Activated CD4-positive, CD25-positive, alpha-beta regulatory T cell (primary cell): ENCODE data around the gene THSD7A.

ENCODE experiments used
- DNase-seq, 4 experiments: peaks; one replicate each; lab custom pipeline; 2025; lab: John Stamatoyannopoulos, UW

Gene THSD7A

DNA sequence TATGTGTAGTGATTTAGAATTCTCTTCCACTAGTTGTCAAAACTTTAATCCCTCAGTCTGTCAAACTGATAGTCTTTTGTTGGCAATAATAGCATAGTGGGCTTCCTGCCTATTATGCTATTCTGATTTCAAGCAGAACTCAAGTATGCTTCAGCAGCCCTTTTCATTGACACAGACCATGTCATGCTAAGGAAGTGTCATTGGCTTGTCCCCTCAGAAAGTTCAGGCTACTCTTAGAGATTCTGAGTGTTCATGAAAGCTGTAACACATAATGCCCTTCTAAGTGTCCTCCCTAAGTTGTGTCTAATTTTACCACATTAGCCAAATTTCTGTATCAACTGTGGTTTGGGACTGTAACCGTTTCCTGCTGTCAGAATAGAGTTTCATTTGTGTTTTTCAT lies 198.7 kb downstream of the THSD7A start:
- no peak for DNase-seq

DNA sequence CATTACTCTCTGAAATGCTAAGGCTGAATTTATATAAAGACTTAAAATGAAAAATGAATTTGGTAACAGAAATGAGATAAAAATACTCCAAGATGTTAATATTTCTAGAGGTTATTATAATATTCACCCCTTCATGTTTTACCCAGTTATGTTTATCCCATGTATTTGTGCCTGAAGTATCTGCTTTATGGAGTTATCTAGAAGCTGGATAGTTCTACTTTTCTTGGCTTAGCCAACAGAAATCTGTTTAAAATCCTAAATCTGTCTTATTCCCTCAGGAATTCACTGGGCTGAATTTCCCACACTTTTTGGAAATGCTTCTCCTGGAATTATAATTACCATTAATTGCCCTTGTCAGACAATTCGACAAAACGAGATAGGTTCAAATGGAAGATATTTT lies 201.6 kb downstream of the THSD7A start:
- no peak for DNase-seq

DNA sequence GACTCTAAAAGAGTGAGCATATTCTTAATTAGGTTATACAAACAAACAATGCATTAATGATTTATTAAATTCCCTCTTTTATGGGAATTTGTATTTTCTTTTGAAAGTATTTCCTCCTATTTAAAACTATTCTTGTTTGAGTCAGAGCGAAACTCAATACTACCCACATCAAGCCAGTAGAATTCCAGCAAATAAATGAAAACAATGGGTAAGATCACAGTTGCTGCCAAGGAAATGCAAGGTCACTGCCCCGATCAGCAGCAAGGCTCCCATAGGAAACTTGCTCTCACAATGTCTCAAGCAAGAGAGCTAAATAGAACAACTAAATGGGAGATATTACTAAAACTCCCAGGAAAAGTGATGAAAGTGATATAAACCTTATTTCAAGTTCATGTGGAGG lies 206.3 kb downstream of the THSD7A start:
- no peak for DNase-seq

DNA sequence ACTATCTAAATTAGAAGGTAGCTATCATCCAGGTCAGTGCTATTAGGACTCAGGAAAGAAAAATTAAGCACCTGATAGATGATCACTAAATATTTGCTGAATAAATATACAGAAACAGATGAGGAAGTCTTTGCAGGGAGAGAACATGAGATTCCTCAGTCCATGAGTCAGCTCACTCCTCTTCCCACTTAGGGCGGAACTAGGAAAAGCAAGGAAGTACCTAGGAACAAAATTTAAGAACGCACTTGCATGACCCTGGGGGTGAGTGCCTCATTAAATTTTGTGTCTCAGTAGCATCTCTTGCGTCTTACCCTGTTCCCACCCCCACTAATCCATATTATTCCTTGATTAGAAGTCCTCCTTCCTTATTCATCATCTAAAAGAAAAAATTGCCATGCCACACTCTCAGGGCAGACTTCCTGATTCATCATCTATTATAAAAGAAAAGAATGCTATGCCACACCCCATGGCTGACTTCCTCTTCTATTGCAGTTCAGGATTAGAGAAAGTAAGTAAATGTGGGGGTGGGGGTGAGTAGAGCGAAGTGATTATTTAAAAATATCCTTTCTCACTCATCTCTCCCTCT lies 208.8 kb downstream of the THSD7A start:
- DNase-seq, result no peak

DNA sequence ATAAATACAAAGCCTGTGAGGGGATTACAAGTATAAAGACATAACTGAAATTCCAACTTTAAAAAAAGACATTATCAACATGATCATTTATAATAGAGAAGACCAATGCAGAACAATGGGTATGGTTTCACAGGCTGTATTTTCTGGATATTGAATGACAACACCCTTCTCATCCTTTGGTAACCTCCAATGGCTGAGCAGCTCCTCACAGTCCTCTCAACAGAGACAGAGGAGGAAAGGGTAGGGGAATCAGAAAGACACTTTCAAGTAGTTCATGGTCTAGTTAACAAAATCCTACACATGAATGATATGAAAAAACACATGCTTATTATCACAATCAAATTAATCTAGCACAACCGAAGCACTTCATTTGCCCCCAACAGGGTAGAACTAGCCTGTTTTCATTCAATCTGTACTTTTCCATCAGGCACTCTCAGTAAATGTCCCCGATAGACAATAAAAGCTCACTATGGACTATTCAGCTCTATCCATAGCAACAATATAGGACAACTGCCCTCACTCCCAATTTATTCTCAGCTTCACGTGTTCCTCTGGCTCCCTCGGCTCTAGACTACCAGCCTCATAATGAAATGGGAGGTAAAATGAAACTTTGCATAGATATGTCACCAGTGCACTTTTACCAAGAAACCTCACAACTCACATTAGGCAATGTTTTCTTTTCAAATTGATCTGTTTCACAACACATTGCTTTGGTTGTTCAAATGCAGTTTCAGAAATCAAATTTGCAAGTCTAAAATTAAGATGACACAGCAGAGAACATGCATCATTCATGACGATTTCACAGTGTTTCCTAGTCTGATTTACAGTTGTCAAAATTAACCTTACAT lies 211.4 kb downstream of the THSD7A start:
- DNase-seq, result no peak

DNA sequence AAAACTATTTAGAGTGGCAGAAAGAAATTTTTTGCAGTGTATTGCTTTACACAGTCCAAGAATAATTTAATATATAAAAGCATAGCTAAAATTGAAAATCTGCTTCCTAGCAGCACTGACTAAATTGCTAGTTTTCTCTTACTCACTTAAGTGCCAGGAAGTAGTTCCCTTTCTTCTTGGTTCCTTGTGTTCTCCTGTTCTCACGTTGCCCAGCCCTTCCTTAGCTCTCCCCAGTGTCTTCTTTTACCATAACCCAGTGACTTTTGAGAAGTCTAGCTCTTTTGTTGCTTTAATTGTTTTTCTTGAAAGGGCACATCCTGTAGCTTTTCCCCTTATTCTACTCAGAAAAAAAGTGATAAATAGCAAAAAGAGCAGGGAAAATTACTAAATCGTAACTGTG lies 215.5 kb downstream of the THSD7A start:
- no peak for DNase-seq

DNA sequence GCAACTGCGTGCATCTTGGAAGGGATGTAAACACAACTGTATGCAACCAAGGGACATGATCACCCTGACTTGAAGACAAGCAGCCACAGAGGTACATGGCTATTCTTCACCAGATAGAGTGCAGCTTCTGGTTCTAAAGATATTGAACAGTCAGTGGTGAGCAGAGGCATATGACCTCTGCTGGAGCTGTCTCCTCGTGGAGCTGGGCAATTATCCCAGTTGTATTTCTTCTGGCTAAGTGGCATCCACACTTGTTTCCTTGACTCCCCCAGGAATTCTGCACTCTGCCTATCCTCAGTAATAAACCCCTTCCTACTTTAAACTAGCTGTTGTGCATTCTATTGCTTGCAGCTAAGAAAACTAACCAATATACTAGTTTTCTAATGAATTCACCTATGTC lies 216.8 kb downstream of the THSD7A start:
- DNase-seq, result no peak

DNA sequence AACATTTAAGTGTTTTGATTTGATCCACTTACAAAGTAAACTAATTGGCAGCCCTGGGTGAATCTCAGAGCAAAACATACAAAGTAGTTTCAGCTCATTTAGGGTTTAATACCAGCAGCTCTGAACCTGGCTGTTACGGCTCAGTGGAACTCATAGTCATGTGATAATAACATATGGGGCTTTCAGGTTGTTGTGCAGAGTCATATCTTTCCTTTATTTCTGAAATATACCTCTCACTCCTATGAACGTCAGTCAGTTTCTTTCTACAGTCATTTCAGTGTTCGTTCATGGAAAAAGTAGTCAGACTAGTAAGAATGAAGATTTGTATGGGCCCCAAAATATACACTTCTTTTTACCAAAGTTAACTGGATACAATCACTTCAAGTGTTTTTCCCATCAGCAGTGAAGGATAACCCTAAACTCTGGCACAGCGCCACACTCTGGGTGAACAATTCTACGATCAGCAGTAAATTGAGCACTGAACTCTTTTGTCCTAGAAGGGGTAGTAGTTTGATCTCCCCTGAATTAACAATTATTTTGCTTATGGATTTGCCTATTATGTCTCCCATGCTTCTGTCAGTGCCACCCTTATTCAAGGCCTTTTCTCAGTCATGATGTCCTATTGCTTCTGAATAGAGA lies 218.6 kb downstream of the THSD7A start:
- DNase-seq, result no peak

DNA sequence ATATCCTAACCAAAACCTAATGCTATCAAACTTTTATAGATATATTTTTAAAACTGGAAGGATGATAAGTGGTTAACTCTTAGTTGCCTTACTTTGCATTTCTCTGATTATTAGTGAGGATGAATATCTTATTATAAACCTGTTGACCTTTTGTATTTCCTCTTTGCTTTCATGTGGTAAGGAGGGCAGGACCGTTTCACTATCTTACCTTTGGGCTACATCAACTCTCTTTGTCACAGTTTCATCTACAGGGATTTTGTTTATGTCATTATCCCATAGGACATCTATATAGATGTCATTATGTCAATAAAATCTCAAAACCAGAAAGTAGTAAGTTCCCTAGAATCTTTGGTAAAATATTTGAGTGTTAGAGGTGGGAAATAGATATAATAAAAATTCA lies 219.3 kb downstream of the THSD7A start:
- DNase-seq, result no peak

DNA sequence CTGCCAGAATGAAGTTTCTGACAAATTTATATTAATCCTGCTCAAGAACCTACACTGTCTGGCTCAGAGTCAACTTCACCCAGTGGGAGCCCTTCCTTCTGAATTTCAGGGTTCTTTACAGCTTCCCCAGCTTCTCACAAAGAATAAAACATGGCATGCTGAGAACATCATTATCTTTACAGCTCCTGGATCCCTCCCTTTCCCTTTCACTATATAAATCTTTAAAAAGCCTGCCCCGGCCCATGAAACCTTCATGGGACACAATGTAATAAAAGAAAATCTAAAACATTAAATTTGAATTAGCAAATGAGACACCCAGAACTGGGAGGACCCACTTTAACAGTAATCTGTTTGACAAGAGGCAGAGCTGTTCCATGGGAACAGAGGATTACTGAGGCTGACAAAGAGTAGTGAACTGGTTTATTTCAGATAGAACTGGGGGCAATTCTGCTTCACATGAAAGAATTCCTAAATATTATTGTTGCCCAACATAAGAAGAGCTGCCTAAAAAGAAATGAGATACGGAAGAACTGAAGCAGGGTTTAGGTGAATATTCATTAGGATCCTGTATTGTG lies 222.8 kb downstream of the THSD7A start:
- DNase-seq, result no peak

DNA sequence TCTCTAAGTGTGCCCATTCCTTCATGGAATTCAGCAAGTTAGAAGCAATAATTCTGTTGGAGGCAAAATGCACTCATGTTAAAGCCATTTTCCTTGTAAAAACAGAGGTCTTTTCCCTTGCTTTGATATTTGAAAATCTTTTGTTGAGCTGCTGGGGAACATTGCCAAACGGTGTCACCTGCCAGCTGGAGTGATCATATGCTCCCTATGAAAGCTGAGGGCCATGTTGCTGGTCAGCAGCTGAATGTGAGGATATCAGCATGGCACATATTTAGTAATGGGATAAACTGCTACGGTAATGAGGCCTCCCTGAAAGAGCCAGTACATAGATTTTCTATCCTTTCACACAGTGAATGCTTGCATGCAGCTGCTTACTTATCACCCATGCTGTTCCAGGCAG lies 224.3 kb downstream of the THSD7A start:
- DNase-seq, result no peak

DNA sequence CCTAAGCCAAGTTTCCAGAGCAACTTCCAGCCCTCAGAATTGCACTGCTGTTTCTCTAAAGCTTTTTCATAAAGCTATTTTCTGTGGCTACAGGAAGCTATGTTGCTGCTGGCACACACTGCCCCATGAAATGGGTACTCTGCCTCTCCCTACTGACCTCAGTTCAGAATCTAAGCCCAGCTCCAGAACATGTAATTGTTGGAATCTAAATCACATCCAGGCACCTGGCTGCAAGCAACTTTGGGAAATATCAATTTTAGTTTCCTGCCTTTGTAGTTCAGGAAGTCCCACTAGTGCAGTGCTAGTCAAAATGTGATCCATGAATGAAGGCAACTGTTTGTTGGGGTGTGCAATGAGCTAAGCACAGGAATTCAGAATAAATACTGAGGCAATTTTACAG lies 226.2 kb downstream of the THSD7A start:
- no peak for DNase-seq

DNA sequence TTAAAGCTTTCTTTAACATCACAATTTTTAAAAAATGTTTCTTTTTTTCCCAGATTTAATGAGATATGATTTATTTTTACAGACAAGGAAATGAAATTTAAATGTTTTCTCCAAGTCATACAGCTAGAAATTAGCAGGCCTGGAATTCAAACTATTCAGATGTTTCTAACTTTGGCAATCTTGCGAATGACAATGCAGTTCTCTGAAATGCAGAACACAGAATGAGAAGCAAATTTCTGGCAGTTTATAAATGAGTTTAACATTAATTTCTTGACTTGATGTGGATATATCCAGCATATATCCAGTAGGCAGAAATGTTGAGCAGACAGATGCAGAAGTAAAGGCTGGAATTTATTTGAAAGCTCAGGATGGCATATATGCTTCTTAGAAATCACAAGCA lies 227.5 kb downstream of the THSD7A start:
- DNase-seq, result no peak

DNA sequence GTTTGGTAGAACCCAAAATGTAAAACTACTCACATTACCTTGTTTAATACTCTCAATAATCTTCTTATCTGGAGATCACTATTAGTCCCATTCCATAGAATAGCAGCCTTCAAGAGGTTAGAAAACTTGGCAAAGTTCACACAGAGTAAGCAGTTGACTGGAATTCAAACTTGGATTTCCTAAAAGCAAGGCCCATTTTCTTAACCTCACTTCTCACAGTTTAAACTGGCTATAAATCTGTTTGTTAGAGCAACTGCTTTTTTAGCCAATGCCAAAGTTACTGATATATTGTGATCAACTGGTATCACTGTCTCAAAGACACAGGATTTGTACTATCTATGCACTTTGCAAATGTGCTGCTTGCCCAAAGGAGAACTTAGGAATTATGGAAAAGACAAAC lies 230.2 kb downstream of the THSD7A start:
- DNase-seq, result no peak

DNA sequence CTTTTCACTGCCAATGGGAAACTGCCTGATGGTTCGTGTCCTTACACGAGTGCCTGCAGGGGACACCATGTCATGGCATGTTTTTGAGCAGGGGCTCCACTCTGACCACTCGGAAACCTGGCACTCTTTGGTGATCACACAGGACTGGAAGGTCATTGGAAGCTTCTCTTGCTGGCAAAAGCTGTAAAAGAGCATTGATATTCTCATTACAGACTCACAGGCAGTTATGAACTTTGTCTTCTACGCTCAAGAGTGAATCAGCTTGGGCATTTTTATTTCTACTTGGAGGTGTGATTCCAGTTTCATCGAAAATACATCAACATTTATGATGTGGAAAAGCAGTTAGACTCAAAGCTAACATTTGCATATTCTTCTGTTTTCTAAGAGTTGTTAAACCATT lies 238.7 kb downstream of the THSD7A start:
- no peak for DNase-seq

DNA sequence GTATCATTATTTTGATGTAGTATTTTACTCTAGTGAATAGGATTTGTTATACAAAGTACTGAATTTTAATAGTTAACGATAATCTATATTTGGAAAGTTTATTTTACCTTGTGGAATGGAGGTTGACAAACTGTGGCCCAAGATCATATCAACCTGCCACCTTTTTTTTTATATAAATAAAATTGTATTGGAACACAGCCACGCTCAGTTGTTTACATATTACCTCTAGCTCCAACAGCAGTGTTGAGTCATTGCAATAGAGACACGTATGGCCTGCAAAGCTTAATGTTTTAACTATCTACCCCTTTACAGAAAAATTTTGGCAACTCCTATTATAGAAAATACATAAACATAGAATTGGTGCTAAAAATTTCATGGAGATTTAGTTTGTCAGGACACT lies 239.3 kb downstream of the THSD7A start:
- DNase-seq, result no peak

DNA sequence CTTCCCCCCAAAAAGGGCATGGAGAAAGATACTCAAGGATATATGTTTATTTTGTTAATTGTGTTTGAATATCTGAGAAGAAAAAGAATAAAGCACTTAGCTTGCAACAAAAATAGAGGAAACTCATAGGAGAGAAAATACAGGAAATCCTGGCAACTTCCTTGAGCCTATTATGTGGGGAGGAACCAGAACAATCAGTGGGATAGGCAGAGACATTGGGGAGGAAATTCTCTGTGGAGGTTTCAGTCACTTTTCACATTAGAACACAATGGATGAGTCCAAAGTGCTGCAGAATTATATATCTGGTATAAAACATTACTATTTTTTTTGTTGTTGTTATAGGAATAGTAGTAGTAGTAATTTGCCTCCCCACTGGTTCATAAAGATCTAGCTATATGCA lies 240.1 kb downstream of the THSD7A start:
- no peak for DNase-seq

DNA sequence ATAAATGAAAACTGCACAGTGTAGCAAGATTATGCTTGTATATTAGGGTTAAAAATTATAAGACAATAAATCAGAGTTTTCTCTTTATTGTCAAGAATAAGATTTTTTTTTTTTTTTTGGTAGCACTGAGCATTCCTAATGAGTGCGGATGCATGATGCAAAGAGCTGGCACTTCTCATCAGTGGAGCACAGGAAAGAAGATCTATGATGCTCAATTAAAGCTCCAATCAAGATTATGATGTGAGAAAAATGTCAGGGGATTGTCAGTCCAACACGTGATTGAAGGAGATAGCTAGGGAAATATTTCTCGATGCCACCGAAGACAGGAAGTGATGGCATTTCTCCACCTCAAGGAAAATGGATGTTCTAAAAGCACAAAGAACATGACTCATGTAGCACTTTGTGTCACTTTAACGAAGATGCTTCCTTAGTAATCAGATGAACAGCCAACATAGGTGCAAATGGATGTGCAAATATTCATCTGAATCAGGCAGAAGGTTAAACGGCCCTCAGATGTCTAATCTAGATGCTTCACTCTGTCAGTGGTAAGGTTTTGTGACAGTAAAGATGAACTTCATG lies 240.9 kb downstream of the THSD7A start:
- no peak for DNase-seq

DNA sequence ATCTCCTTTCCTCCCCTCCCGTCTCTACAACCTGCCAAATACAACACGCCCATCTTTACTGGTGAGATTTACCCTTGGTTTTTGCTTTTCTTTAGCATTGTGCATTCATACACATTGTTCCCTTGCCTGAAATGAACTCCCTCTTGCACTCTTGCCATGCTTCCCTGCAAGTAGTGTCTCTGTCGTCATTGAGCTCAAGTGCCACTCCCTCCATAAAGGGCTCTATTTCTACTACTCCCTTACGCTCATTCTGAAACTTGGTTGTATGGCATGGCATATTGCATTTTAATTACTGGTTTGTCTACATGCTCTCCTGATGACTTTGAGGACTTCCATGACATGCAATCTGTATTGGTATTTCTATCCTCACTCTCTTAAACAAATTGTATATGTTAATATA lies 242.7 kb downstream of the THSD7A start:
- no peak for DNase-seq

DNA sequence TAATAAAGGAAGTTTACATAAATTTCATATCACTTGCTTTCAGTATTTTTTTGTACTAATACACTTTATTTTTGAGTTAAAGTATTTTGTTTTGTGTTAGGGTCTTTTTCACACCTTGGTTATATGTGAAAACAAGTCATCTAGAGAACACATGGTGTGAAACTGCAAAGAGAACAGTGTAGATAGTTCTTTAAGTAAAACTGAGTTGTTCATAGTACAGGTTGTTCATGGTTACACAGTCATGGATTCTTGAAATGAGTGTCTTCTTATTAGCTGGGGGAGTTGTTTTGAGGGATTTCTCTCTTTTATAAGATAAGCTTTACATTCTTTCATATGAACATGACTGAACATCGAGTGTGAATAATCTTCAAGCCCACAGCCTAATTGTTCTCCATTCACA lies 244.2 kb downstream of the THSD7A start:
- DNase-seq, result no peak

DNA sequence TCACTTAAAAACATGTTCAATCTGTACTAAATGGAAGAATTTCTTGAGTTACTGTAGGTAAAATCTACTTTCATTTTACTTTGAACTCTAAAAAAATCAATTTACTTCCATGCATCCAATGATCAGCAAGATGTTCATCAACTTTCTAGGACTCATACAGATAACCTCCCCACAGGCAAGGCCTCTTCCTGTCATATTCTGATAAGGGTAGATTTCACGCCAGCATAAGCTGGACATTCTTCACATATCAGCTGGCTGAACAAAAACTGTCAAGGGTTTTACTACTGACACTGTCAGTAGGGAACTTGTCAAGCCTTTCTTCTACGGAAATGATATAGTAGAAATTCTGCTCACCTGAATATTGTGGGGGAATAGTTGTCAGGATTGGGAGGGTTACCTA lies 244.9 kb downstream of the THSD7A start:
- DNase-seq, result no peak

DNA sequence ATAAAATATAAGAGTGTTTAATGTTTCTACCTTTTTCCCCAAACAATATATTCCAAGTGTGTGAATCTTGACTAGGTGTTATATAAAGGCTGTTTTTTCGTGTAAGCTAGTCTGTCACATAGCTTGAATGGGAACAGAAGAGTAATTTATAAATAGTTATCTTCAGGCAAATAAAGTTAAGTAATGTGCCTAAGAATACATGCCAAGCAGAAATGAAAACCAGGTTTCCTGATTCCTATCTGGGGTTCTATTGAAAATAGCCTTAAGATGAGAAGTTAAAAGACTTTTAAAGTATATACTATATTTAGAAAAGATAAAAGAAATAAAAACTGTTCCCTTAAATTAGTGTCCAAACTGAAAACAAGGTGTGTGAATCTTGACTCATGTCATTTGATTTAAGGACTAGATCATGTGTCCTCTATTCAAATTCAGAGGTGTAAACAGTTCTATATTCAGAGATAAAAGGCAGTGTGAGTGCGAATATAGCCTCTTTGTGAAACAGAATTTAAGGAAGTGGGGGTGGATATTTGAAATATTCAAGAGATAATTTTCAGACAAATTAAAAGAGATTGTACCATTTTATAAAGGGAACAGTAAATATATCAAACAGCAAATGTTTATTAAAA lies 247.5 kb downstream of the THSD7A start:
- DNase-seq, result no peak
